DMS53 treated with DMSO at 0.1 percent for 48 hours (cell line): ENCODE results near the gene CRAMP1.
A peak's percentile ranks its signal among the peaks of the same experiment; 100 is the strongest.
"Not testable (repeated sequence)": the region's sequence is repeated elsewhere in the genome, so short reads cannot be mapped to it uniquely, and the experiment has no call there.

ENCODE experiments used
- DNase-seq: peaks from one replicate; lab custom pipeline; 2025; ENCODE audit not compliant: unreplicated experiment; lab: John Stamatoyannopoulos, UW

CRAMP1 gene

DNA sequence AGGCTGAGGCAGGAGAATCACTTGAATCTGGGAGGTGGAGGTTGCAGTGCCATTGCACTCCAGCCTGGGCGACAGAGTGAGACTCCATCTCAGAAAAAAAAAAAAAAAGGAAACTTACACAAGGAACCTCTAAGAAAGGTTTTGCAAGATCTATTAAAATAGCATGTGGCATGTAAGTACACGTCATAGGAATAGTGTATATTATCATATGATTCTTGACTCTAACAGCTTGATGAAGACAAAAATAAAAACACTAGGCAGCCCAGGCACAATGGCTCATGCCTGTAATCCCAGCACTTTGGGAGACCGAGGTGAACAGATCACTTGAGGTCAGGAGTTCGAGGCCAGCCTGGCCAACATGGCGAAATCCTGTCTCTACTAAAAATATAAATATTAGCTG is 16.6 kb upstream of the CRAMP1 start:
- DNase-seq = not testable (repeated sequence)

- no peak for DNase-seq
Measured at GRCh38 chr16:1596516-1596915, 15.6 kb upstream of the CRAMP1 start.

DNA sequence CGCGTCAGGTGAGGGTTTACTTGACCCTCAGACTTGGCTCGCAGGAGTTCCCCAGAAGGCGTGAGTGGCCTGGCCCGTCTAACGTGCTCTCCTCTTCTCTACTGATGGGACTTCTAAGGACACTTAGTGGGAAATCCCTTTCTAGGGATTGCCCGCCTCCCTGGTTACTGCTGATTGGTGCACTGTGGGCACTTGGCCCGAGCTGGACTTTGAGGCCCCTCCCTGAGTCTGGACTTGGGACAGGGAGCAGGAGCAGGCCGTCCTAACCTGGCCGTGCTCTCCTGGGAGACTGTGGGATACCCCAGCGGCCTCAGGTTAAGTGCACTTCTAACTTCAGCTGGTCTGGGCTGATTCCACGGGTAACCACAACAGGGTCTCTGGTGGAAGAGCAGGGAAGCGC is 15.0 kb upstream of the CRAMP1 start:
- DNase-seq = no peak

GRCh38 chr16:1601031-1601430 is 11.1 kb upstream of the CRAMP1 start:
- DNase-seq = no peak

DNA sequence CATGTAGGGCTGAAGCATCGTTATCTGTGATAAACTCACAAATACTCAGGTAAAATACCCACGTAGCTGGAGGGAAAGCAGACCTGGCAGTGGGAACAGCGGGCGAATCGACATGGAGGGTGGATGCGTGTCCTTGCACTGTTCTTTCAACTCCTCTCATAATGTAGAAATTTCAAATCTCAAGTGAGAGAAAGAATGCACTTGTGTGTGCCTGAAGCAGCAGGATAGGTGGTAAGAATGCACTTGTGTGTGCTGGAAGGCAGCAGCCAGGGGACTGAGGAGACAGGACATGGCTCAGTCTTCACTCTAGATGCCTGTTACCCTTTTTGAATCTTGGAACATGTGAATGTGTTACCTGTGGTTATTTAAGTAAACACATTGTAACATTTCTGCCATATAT is 10.7 kb upstream of the CRAMP1 start:
- no peak for DNase-seq

GRCh38 chr16:1602285-1602684 is 9.9 kb upstream of the CRAMP1 start:
- no peak for DNase-seq

DNA sequence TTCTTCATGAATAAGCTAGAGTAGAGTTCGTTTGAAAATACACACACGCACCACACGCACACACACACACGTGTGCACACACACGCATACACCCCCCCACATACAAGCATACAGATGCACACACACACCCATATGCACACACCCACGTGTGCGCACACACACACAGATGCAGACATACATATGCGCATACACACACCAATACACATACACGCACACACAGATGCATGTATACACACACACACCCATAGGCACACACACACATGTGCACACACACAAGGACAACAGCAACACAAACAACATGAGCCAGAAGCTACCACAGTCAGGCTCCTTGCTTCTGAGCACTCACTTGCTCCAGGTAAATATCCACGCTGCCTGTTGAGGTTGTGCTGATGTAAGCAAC is 5.4 kb upstream of the CRAMP1 start:
- DNase-seq = no peak

GRCh38 chr16:1607971-1608370 is 4.2 kb upstream of the CRAMP1 start:
- DNase-seq = no peak

DNA sequence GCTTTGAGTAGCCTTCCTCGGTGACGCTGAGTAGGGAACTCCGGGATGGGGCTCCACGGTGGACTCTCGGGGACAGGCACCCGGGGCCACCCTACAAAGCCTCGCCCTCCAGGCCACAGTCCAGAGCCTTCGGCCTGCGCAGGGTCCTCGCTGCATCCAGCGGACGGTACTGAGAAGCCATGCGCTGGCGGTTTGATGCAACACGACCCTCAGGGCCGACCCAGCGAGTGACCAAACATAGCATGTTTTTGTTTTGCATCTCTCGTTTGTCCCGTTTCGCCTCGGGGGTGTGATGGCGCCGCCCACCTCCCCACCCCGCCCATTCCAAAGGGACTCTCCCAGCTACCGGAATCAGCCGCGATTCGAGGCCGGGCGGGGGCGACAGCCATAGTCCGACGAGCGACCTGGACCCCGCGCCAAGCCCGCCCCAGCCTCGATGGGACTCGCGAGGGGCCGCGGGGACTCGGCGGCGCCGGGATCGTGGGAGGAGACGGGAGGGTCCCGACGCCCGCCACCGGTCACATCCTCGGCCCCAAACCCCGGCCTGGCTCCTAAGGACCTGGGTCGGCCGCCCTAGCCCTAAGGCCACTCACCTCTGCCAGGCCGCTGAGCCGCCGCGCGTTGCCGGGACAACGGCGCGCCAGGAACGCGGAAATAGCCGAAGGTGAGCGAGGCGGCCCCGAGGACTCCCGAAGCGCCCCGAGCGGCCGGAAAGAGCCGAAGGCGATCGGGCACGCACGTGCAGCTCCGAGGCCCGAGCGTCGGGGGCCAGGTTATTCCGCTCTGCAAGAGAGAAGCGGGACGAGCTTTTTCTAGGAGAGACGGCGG is 1.9 kb upstream of the CRAMP1 start:
- peak; percentile 77 for DNase-seq

DNA sequence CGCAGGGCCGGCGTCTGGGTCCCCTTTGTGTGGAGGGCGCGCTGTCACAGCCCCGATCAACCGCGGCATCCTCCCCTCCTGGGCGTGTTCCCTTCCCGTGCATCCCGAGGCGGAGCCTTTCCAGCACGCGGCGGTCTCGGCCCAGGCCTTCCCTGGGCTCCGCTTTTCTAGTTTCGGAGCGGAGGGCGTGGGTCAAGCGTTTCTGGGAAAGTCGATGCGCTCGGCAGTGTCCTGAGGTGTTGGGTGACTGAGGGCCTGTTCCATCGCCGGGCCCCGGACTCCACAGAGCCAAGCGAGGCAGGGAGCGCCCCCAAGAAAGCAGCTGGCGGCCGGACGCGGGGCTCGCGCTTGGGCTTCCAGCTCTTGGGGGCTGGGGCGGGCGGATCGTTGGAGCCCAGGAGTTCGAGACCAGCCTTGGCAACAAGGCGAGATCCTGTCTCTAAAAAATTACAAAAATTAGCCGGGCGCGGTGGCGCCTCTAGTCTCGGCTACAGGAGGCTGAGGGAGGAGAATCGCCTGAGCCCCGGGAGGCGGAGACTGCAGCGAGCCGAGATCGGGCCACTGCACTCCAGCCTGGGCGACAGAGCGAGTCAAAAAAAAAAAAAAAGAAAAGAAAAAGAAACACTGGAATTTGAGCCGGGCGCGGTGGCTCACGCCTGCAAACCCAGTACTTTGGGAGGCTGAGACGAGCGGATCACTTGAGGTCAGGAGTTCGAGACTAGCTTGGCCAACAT is 1.1 kb upstream of the CRAMP1 start:
- peak; percentile 77 for DNase-seq

DNA sequence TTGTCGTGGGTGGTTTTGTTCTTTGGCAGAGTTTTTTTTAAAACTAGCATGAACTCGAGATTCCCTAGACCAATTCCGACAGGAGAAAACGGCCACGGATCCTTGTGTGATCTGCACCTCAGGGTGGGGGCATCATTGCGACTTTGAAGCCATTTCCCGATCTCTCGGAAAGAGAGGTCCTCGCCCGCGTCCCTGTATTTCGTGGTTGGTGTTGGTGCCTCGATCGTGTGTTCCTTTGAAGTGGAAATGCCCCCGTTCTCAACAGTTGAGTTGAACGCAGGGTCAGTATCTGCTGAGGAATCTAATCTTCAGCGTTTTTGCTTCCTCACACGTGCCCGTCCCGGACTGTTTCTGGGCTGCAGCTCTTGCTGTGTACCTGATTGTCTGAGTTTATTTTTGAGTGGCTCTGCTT is 1.1 kb downstream of the CRAMP1 start:
- DNase-seq = no peak

- DNase-seq = no peak
Measured at GRCh38 chr16:1613728-1614455, 1.7 kb downstream of the CRAMP1 start.

- DNase-seq = no peak
Measured at GRCh38 chr16:1614456-1615102, 2.4 kb downstream of the CRAMP1 start.

DNA sequence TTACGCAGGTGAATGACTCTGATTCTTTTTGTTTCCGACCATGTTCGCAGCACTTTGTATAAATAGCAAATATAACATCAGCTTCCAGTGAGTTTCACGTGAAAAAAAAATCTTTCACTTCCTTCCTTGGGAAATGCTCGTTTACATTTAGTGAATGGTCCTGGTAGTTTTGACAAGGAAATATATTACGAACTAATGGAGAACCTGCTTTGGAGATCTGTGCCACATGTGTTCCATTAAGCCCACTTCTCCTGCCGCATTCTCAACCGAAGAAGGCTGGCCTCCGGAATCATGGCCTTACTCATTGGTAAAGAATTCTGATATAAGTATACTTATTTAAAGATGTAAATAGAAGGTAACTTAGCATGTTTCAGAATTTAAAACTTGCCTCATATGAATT is 3.6 kb downstream of the CRAMP1 start:
- no peak for DNase-seq

DNA sequence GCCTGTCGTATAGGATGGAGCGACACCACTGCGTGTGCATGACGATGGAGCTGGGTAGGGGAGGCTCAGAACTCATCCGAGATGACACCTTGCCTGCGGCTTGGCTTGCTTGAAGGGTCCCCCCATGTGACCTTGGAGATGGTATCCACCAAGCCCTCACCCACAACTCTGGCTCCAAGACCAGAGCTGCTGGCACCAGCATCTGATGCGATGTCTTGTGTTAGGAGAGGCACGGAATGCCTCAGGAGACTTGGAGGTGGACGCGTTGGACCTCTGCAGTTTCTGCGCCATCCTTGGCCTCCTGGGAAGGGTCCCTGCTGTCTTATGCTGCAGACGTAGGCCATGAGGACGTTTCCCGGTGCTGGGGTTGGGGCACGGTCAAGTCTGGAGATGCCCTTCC is 7.8 kb downstream of the CRAMP1 start:
- no peak for DNase-seq

- DNase-seq = no peak
Measured at GRCh38 chr16:1620391-1620790, 8.2 kb downstream of the CRAMP1 start.

GRCh38 chr16:1621851-1622250 is 9.7 kb downstream of the CRAMP1 start:
- no peak for DNase-seq

- DNase-seq = no peak
Measured at GRCh38 chr16:1626327-1626726, 14.2 kb downstream of the CRAMP1 start.

- no peak for DNase-seq
Measured at GRCh38 chr16:1626776-1627175, 14.6 kb downstream of the CRAMP1 start.

DNA sequence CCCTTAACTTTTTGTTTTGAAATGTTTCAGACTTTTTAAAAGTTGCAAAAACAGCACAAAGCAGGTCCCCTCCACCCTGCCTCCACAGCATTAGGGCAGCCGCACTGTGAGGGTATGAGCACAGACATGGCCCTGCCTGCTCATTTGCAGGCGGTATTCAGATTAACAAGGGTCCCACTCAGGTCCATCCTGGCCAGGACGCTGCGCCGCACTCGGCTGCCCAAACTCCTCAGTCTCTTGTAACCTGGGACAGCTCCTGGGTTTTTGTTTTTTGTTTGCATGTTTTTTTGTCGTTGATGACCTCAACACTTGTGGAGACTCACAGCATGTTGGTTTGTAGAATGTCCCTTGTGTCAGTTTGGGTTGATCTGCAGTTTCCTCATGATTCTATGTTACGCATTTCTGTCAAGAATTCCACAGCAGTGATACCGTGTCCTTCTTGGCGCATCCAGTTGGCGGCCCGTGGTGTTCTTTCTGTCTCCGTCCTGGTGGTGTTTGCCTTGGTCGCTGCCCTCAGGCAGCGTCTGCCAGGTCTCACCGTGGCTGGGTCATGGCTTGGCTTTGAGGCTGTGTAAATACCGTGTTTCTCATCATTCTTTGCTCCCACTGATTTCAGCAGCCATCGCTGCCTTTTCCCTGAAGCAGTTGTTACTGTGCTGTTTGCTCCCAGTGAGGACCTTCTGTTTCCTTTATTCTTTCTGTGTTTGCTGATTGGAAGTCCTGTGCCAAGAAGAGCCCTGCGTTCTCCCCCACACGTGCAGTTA is 18.5 kb downstream of the CRAMP1 start:
- DNase-seq = no peak

DNA sequence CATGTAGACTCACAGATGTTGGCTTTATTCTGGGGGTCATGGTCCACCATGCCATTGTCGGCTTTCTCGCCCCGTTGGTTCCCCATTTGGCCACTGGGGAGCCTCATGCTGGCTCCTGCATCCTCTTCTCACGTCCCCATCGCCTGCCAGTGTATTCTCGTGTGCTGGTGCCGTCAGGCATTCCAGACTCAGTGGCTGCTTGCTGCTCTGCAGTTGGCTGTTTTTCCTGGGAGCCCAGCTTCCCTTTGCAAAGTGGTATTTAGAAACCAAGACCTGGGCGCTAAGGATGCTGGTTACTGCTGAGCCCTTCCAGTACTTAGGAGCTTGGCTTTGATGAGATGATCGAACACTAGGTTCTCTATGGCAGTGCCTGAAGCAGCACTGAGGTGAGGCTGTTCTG is 19.1 kb downstream of the CRAMP1 start:
- DNase-seq = no peak
